Superior temporal gyrus (tissue), 1 donor: ENCODE results near the gene L3MBTL4.

Experiments used
- DNase-seq: peaks from one replicate; pipeline ENCODE4 v3.0.0-alpha.2; 2016; ENCODE audit errors: extremely low spot score

The L3MBTL4 gene

GRCh38 chr18:5964108-5964507, 450.6 kb downstream of the L3MBTL4 start:
- no peak for DNase-seq

- DNase-seq: no peak
Measured at GRCh38 chr18:5963267-5963666, 451.4 kb downstream of the L3MBTL4 start.

GRCh38 chr18:5962362-5962761, 452.3 kb downstream of the L3MBTL4 start:
- no peak for DNase-seq

GRCh38 chr18:5961828-5962150, 452.9 kb downstream of the L3MBTL4 start:
- DNase-seq: no peak

GRCh38 chr18:5961097-5961827, 453.4 kb downstream of the L3MBTL4 start:
- no peak for DNase-seq

GRCh38 chr18:5958822-5959221, 455.9 kb downstream of the L3MBTL4 start:
- DNase-seq: no peak

GRCh38 chr18:5955861-5956260, 458.9 kb downstream of the L3MBTL4 start:
- no peak for DNase-seq

- DNase-seq: no peak
Measured at GRCh38 chr18:5951515-5952091, 463.1 kb downstream of the L3MBTL4 start.

GRCh38 chr18:5948781-5949180, 465.9 kb downstream of the L3MBTL4 start:
- DNase-seq: no peak

- DNase-seq: no peak
Measured at GRCh38 chr18:5948237-5948636, 466.5 kb downstream of the L3MBTL4 start.

GRCh38 chr18:5944448-5944847, 470.3 kb downstream of the L3MBTL4 start:
- no peak for DNase-seq

- DNase-seq: peak; percentile 40
Measured at GRCh38 chr18:5943514-5943913, 471.2 kb downstream of the L3MBTL4 start.

- DNase-seq: no peak
Measured at GRCh38 chr18:5942591-5942990, 472.1 kb downstream of the L3MBTL4 start.

- DNase-seq: no peak
Measured at GRCh38 chr18:5941890-5942289, 472.8 kb downstream of the L3MBTL4 start.

GRCh38 chr18:5939801-5940667, 474.7 kb downstream of the L3MBTL4 start:
- no peak for DNase-seq

GRCh38 chr18:5937795-5938194, 476.9 kb downstream of the L3MBTL4 start:
- no peak for DNase-seq

- no peak for DNase-seq
Measured at GRCh38 chr18:5937121-5937520, 477.6 kb downstream of the L3MBTL4 start.

- no peak for DNase-seq
Measured at GRCh38 chr18:5930789-5931188, 483.9 kb downstream of the L3MBTL4 start.

GRCh38 chr18:5918205-5918858, 496.4 kb downstream of the L3MBTL4 start:
- no peak for DNase-seq

GRCh38 chr18:5914951-5915350, 499.8 kb downstream of the L3MBTL4 start:
- DNase-seq: no peak

GRCh38 chr18:5914016-5914415, 500.7 kb downstream of the L3MBTL4 start:
- DNase-seq: no peak

- DNase-seq: no peak
Measured at GRCh38 chr18:5912566-5912965, 502.1 kb downstream of the L3MBTL4 start.
